H9 (cell line): ENCODE measurements around the gene PDZD4. TPM values are rescaled to one million over a fixed set of nuclear protein-coding genes. Genes with fewer than 3 reads are reported as not detected.

Experiments used
- DNase-seq: peaks from one replicate; pipeline ENCODE4 v3.0.0-alpha.2; 2017
- H2AFZ ChIP-seq: one replicate; pipeline ENCODE4 v1.6.1; 2013; ENCODE audit warnings: mild to moderate bottlenecking, low read length, control low read depth, moderate library complexity
- H2AK5ac ChIP-seq: 2 replicates; pipeline ENCODE4 v1.6.1; 2013; ENCODE audit warnings: low read length, control low read depth, mixed read lengths; ENCODE audit not compliant: insufficient read length
- H2BK120ac ChIP-seq: one replicate; pipeline ENCODE4 v1.6.1; 2013; ENCODE audit warnings: low read depth, mild to moderate bottlenecking, low read length, control low read depth, inconsistent platforms; ENCODE audit not compliant: poor library complexity, severe bottlenecking
- H2BK12ac ChIP-seq: 2 replicates; pipeline ENCODE4 v1.6.1; 2013; ENCODE audit warnings: low read length, control low read depth, mixed read lengths, low read depth; ENCODE audit not compliant: insufficient read length
- H2BK15ac ChIP-seq: 2 replicates; pipeline ENCODE4 v1.6.1; 2013; ENCODE audit warnings: low read depth, low read length, control low read depth
- H2BK20ac ChIP-seq: one replicate; pipeline ENCODE4 v1.6.1; 2013; ENCODE audit warnings: low read depth, mild to moderate bottlenecking, low read length, control low read depth, inconsistent platforms; ENCODE audit not compliant: poor library complexity, severe bottlenecking
- H2BK5ac ChIP-seq: 2 replicates; pipeline ENCODE4 v1.6.1; 2013; ENCODE audit warnings: low read length, control low read depth, mixed read lengths; ENCODE audit not compliant: insufficient read length
- H3K14ac ChIP-seq: 2 replicates; pipeline ENCODE4 v1.6.1; 2013; ENCODE audit warnings: low read length, control low read depth; ENCODE audit not compliant: insufficient read depth
- H3K18ac ChIP-seq: 2 replicates; pipeline ENCODE4 v1.6.1; 2013; ENCODE audit warnings: low read depth, mild to moderate bottlenecking, mixed read lengths, low read length, control low read depth; ENCODE audit not compliant: insufficient read length
- H3K23ac ChIP-seq: 2 replicates; pipeline ENCODE4 v1.6.1; 2013; ENCODE audit warnings: low read length, control low read depth, mixed read lengths, low read depth; ENCODE audit not compliant: insufficient read length
- H3K23me2 ChIP-seq: 2 replicates; pipeline ENCODE4 v1.6.1; 2013; ENCODE audit warnings: low read depth, mild to moderate bottlenecking, mixed read lengths, low read length, control low read depth; ENCODE audit not compliant: insufficient read length, poor library complexity, severe bottlenecking
- H3K27ac ChIP-seq: 2 replicates; pipeline ENCODE4 v1.5.1; 2013; ENCODE audit warnings: low read length, control low read depth, mixed read lengths, low read depth; ENCODE audit not compliant: insufficient read length
- H3K27me3 ChIP-seq: 2 replicates; pipeline ENCODE4 v1.6.1; 2013; ENCODE audit warnings: low read length, control low read depth, inconsistent platforms; ENCODE audit not compliant: insufficient read depth
- H3K4ac ChIP-seq: 2 replicates; pipeline ENCODE4 v1.6.1; 2013; ENCODE audit warnings: low read depth, mild to moderate bottlenecking, control low read depth, inconsistent platforms, low read length, moderate library complexity
- H3K4me1 ChIP-seq: 2 replicates; pipeline ENCODE4 v1.6.1; 2013; ENCODE audit warnings: low read length, control low read depth, inconsistent platforms; ENCODE audit not compliant: insufficient read depth
- H3K4me2 ChIP-seq: 2 replicates; pipeline ENCODE4 v1.6.1; 2013; ENCODE audit warnings: low read length, control low read depth, mixed read lengths; ENCODE audit not compliant: insufficient read length, insufficient read depth
- H3K56ac ChIP-seq: 2 replicates; pipeline ENCODE4 v1.6.1; 2013; ENCODE audit warnings: low read depth, mild to moderate bottlenecking, mixed read lengths, low read length, control low read depth; ENCODE audit not compliant: insufficient read length
- H3K79me1 ChIP-seq: 2 replicates; pipeline ENCODE4 v1.6.1; 2013; ENCODE audit warnings: low read depth, mild to moderate bottlenecking, moderate library complexity, low read length, control low read depth, inconsistent platforms; ENCODE audit not compliant: insufficient read depth, poor library complexity, severe bottlenecking
- H3K79me2 ChIP-seq: 2 replicates; pipeline ENCODE4 v1.6.1; 2013; ENCODE audit warnings: low read length, control low read depth, inconsistent platforms; ENCODE audit not compliant: insufficient read depth
- H3K9ac ChIP-seq: 2 replicates; pipeline ENCODE4 v1.6.1; 2013; ENCODE audit warnings: low read length, control low read depth, mixed read lengths; ENCODE audit not compliant: insufficient read length; ENCODE audit errors: extremely low read depth
- H3K9me3 ChIP-seq: one replicate; pipeline ENCODE4 v1.6.1; 2013; ENCODE audit warnings: low read depth, low read length, inconsistent platforms; ENCODE audit not compliant: control insufficient read depth
- H3T11ph ChIP-seq: one replicate; pipeline ENCODE4 v1.6.1; 2013; ENCODE audit warnings: mild to moderate bottlenecking, low read length, control low read depth, inconsistent platforms
- H4K20me1 ChIP-seq: one replicate; pipeline ENCODE4 v1.6.1; 2013; ENCODE audit not compliant: control insufficient read depth, insufficient read length, insufficient read depth
- H4K5ac ChIP-seq: 2 replicates; pipeline ENCODE4 v1.6.1; 2013; ENCODE audit warnings: low read depth, mild to moderate bottlenecking, mixed read lengths, low read length, control low read depth; ENCODE audit not compliant: insufficient read length
- H4K8ac ChIP-seq: replicated peaks from 2 replicates; pipeline ENCODE4 v1.6.1; 2013; ENCODE audit warnings: low read length, control low read depth, mixed read lengths, low read depth; ENCODE audit not compliant: insufficient read length
- H4K91ac ChIP-seq: 2 replicates; pipeline ENCODE4 v1.6.1; 2013; ENCODE audit warnings: low read depth, mild to moderate bottlenecking, moderate library complexity, mixed read lengths, low read length, control low read depth; ENCODE audit not compliant: insufficient read length
- H3K27ac Mint-ChIP-seq, 3 experiments: 2 replicates in 2 of 3; 3 replicates in 1 of 3; pipeline ENCODE4 v1.8.0; 2020 to 2021; ENCODE audit warnings: mixed read lengths in 3 of 3, mild to moderate bottlenecking in 1 of 3, moderate library complexity in 1 of 3
- H3K27me3 Mint-ChIP-seq: 2 replicates; pipeline ENCODE4 v1.8.0; 2021; ENCODE audit warnings: low read depth, mild to moderate bottlenecking, moderate library complexity, mixed read lengths
- H3K36me3 Mint-ChIP-seq, 3 experiments: 2 replicates in 2 of 3; 3 replicates in 1 of 3; pipeline ENCODE4 v1.8.0; 2020 to 2021; ENCODE audit warnings: low read depth in 3 of 3, mixed read lengths in 3 of 3; ENCODE audit not compliant: insufficient read depth in 1 of 3
- H3K4me1 Mint-ChIP-seq, 2 experiments: 2 replicates each; pipeline ENCODE4 v1.8.0; 2020; ENCODE audit warnings: mixed read lengths in 2 of 2
- H3K4me3 Mint-ChIP-seq, 2 experiments: 2 replicates in 1 of 2; 3 replicates in 1 of 2; pipeline ENCODE4 v1.8.0; 2020 to 2021; ENCODE audit warnings: mild to moderate bottlenecking in 2 of 2, mixed read lengths in 2 of 2, moderate library complexity in 1 of 2
- H3K9me3 Mint-ChIP-seq, 2 experiments: 2 replicates in 1 of 2; 3 replicates in 1 of 2; pipeline ENCODE4 v1.8.0; 2020; ENCODE audit warnings: mild to moderate bottlenecking in 2 of 2, mixed read lengths in 2 of 2, moderate library complexity in 1 of 2
- WGBS: extraction: QIAGEN DNeasy Blood & Tissue Kit; methylation state at CpG from one replicate; pipeline ENCODE4 v1.1.7; 2013; ENCODE audit warnings: missing lambda C conversion rate, low lambda C conversion rate, mixed read lengths; ENCODE audit not compliant: insufficient read length; ENCODE audit errors: extremely low coverage; 5-methylcytosine and 5-hydroxymethylcytosine counted together
- total RNA-seq: library from RNA; stranded (reverse); gene quantifications from 2 replicates; pipeline ENCODE4 v1.2.1, GENCODE V29; 2021
- TF ChIP-seq, protein P1 (sequence below): fragments of 200-600 bp; sonication (generic); conservative IDR thresholded peaks from 3 replicates; pipeline ENCODE4 v1.8.0; 2021; ENCODE audit warnings: antibody characterized with exemption, mild to moderate bottlenecking

PDZD4 gene
- total RNA-seq, 1 experiment from 2014 or later, result 110 TPM

DNA sequence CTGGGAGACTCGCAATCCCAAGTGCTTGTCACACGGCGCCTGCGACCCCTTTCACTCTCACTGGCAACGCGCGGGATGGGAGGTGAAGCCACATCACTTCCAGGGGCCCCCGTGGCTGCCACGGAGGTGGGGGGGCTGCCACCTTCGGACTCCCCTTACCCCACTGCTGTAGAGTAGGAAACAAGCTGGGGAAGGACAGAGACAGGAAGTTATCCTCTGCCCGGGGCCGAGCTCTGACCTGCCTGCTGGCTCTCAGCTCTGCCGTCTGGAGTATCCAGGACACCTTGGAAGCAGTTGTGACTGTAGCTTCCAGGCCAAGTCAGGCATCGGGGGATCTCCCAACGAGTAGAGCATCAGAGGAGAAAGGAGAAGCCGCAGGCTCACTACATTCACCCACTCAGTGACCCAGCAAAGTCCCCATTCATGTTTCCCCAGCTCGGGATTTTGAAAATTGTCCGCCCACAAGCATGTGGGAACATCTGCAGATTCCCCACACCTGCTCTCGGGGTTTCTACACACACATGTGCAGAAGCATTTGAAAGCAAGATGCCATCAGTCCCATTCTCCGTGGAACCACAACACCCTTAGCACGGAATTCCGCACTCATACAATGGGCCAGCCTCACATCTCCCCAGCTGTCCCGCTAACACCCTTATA lies 10.8 kb downstream of the PDZD4 start:
- H3K4me2 ChIP-seq, result peak overlapping the region; percentile 37
- H3T11ph ChIP-seq, result no peak overlapping the region
- no peak overlapping the region for H3K4ac ChIP-seq
- H2BK20ac ChIP-seq, result no peak overlapping the region
- Mint-ChIP-seq H3K36me3 (peaks cover 4 to 29% (median 24%) of the 10 kb centered on the region in 3 experiments; a peak in 6 of 7 replicates), H3K4me1 (peaks cover 27 to 36% of the 10 kb centered on the region in 2 experiments), H3K27me3 (no peaks in the 10 kb centered on the region), H3K4me3 (peak overlapping the region; percentile 41 to 71), H3K27ac (peak overlapping the region; percentile 47 to 84 (median 68); a peak in 3 of 7 replicates), H3K9me3 (peaks cover 70 to 71% of the 10 kb centered on the region in 2 experiments)
- H2BK12ac ChIP-seq, result no peak overlapping the region
- peaks cover 11% of the 10 kb centered on the region for H3K9me3 ChIP-seq
- H3K56ac ChIP-seq, result no peak overlapping the region
- H3K27ac ChIP-seq, result no peak overlapping the region
- peaks cover 42% of the 10 kb centered on the region; the same call in 1 of the 2 replicates for H3K79me2 ChIP-seq
- H3K23ac ChIP-seq, result no peak overlapping the region
- no peaks in the 10 kb centered on the region; the same call in 1 of the 2 replicates for H3K4me1 ChIP-seq
- no peak for DNase-seq
- no peak overlapping the region for H2BK5ac ChIP-seq
- H4K20me1 ChIP-seq, result no peaks in the 10 kb centered on the region
- no peaks in the 10 kb centered on the region for H3K79me1 ChIP-seq
- no peak overlapping the region for H2AFZ ChIP-seq
- H3K14ac ChIP-seq, result peak overlapping the region; percentile 45
- no peak overlapping the region for H3K9ac ChIP-seq
- no peak overlapping the region for H2BK120ac ChIP-seq
- TF ChIP-seq, protein P1, sequence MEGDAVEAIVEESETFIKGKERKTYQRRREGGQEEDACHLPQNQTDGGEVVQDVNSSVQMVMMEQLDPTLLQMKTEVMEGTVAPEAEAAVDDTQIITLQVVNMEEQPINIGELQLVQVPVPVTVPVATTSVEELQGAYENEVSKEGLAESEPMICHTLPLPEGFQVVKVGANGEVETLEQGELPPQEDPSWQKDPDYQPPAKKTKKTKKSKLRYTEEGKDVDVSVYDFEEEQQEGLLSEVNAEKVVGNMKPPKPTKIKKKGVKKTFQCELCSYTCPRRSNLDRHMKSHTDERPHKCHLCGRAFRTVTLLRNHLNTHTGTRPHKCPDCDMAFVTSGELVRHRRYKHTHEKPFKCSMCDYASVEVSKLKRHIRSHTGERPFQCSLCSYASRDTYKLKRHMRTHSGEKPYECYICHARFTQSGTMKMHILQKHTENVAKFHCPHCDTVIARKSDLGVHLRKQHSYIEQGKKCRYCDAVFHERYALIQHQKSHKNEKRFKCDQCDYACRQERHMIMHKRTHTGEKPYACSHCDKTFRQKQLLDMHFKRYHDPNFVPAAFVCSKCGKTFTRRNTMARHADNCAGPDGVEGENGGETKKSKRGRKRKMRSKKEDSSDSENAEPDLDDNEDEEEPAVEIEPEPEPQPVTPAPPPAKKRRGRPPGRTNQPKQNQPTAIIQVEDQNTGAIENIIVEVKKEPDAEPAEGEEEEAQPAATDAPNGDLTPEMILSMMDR, result no peak
- H2AK5ac ChIP-seq, result no peak overlapping the region
- peak overlapping the region; percentile 44 for H3K18ac ChIP-seq
- no peaks in the 10 kb centered on the region for H3K23me2 ChIP-seq
- no peak overlapping the region for H2BK15ac ChIP-seq
- WGBS, result no CpG with 5 or more reads among the region's 23 CpGs
- H4K8ac ChIP-seq, result no peak overlapping the region
- H4K91ac ChIP-seq, result no peak overlapping the region
- H4K5ac ChIP-seq, result no peak overlapping the region
- no peaks in the 10 kb centered on the region for H3K27me3 ChIP-seq
